GM19035 (cell line): ENCODE measurements around the gene ANKS6.

ENCODE experiments used
- ATAC-seq: cut with Tn5 transposase; IDR thresholded peaks from one replicate; pipeline ENCODE4 v1.9.1; 2021; ENCODE audit not compliant: unreplicated experiment

Gene ANKS6

DNA sequence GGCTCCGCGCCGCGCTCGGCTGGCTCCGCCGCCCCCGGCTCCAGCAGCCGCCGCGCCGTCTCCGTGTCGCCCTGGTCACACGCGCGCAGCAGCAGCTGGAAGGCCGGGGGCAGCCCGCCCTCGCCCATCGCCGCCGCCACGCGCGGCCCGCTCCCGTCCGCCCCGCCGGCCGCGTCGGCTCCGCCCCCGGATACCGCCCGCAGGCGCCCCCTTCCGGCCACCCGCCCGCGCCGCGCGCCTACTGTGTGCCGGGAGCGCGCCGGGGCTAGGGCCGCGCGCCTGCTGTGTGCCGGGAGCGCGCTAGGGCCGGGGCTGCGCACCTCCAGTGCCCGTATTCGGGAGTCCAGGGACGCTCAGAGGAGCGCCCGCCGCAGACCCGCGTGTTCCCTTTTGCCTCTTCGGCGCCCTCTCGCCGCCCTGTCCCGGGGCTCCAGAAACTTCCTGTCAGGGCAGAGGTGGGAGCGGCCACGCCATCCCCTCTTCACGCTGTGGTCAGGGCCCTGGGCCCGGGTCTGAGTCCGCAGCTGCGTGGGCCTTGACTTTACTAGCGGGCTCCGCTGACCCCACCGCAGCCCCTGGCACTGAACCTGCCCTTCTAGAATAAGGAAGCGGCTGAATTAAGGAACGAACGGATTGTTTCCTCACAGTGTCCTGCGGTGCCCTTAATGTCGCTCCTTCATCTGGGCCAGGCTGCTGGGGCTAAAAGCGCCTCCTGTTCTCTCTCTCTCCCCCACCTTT lies at the start of gene ANKS6:
Gene ANKS6 (minus strand): TSS at position 192 of the 738 bp plus-strand sequence. CDS start 64 bp downstream, at position 128.
- peak; percentile 88 for ATAC-seq

GRCh38 chr9:98846081-98846480 lies 49.7 kb upstream of the ANKS6 start:
- ATAC-seq: no peak

GRCh38 chr9:98842510-98842909 lies 46.2 kb upstream of the ANKS6 start:
- ATAC-seq: no peak

DNA sequence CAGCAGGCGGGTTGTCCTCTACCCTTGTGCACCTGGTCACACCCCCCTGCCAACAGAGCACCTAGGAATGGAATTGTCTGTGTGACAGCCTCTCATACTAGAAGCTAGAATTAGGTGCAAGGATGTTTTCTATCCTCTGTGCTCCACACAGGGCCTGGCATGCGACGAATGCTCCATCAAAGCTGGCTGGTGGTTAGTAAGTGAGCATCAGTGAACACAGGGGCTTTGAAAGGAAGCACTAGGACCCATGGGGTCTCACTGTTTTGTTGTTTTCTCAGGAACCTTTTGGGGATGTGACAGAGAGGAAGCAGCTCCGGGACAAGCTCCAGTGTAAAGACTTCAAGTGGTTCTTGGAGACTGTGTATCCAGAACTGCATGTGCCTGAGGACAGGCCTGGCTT lies 43.4 kb upstream of the ANKS6 start:
- ATAC-seq: no peak

DNA sequence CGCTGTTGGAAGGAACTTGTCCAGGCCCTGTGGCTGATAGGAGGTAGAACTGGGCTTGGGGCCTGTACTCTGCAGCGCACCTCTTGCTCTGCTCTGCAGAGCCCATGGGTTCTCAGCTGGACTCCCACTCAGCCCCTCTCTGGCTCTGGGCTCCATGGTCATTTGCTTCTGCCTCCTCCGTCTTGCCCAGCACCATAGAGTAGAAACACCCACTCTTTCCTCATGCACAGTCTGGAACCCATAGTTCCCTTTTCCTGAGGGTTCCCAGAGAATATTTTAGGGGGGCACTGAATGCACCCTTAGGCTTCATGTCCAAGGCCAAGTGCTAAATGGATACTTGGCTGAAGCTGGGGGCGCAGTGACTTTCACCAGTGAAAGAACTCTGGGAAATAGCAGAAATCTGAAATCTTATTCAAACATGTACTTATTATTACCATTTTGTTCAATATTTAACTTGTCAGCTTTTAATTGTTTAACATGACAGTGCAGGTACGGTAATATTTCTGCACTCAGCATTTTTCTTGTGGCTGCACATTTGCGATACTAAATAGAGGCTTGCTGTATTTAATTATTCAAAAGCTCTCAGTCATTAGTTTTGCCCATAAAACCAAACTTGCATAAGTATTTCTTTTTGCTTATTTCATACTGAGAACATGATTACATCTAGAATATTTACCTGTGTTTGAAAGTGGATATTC lies 42.7 kb upstream of the ANKS6 start:
- no peak for ATAC-seq

- no peak for ATAC-seq
These were observed 42.0 kb upstream of the ANKS6 start for GRCh38 chr9:98838155-98838867.

- no peak for ATAC-seq
These were observed 41.2 kb upstream of the ANKS6 start for GRCh38 chr9:98837516-98837915.

GRCh38 chr9:98836206-98836605 lies 39.9 kb upstream of the ANKS6 start:
- no peak for ATAC-seq

DNA sequence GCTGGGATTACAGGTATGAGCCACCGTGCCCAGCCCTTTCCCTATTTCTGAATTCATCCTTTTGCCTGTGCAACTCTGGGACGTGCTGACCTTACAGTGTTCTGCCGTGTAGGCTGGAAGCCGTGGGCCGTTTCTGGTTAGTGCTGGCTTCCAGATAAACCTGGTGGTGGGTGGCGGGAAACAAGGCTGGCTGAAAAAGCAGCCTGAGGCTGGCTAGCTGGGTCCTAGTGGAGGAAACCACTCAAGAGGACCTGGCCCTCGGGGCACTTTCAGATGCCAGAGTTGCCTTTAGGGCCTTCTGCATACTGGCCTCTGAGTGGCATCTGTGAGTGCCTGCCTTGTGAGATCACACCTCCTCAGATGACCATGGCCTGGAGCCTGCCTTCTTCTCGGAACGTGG lies 38.0 kb upstream of the ANKS6 start:
- ATAC-seq: no peak

DNA sequence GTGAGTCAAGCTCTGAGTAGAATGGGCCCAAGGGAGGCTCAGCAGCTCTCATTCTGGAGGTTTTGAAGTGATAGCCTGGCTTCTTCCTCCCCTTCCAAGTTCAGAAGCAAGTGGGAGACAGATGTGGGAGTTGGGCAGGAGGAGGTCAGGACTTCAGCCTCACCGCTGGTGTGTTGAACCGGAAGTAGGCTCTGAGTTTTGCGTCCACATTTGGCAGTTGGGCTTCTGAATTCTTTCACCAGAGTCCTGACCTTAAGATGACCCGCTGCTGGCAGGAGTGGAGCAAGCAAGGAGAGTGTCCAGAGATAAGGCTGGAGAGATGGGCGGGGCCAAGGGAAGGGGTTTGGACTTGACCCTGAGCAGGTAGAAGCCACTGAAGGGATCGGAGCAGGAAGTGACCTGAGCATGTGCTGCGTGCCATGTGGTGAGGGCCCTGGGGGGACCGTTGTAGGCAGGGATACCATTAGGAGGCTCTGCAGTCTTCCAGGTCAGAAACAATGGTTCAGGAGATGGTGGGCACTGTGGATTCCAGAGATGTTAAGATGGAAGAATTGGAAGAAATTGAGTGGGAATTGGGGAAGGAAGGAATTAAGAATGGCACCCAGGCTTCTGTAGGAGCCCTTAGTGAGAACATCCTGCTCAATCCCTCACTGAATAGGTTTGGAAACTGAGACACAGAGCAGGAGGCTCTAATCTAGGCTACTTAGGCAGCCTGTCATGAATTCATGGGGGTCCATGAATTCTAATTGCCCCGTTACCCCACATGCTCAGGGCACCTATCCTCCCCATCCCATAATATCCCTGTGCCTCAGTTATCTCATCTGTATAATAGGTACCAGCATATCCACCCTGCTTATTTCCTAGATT lies 37.0 kb upstream of the ANKS6 start:
- ATAC-seq: no peak

DNA sequence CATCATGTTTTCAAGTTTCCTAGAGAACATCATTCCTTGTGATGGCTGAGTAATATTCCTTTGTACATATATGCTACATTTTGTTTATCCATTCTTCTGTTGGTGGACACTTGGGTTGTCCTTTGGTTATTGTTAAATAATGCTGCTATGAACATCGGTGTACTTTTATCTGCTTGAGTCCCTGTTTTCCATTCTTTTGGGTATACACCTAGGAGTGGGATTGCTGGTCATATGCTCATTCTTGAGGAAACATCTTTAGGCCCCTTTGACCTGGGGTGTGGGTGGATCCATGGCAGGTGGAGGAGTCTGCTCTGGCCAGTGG lies 36.4 kb upstream of the ANKS6 start:
- ATAC-seq: no peak

- ATAC-seq: no peak
These were observed 35.3 kb upstream of the ANKS6 start for GRCh38 chr9:98831696-98832095.

DNA sequence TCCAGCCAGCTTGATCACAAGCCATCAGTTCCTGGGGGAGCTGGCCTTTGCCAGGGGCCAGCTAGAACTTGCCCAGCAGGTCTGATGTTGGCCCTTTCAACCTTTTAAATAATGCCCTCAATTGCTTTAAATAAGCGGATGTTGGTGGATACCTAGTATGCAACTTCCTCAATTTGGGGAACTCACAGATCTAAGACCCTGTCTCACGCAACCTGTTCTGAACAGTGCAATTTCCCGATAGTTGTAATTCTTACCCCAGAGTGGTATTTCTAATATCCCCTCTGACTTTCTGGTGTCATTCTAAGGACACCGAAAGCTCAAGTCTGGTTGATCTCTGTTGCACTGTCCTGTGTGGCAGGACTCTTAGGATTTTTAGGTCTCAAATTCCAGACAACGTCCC lies 34.2 kb upstream of the ANKS6 start:
- no peak for ATAC-seq

DNA sequence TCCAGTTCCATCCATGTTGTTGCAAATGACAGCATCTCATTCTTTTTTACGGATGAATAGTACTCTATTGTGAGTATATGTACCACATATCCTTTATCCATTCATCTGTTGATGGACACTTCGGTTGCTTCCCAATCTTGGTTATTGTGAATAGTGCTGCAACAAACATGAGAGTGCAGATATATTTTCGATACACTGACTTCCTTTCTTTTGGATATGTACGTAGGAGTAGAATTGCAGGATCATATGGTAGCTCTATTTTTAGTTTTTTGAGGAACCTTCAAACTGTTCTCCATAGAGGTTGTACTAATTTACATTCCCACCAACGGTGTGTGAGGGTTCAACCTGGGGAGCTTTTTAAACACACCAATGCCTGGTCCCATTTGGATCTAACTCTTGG lies 33.4 kb upstream of the ANKS6 start:
- ATAC-seq: no peak

DNA sequence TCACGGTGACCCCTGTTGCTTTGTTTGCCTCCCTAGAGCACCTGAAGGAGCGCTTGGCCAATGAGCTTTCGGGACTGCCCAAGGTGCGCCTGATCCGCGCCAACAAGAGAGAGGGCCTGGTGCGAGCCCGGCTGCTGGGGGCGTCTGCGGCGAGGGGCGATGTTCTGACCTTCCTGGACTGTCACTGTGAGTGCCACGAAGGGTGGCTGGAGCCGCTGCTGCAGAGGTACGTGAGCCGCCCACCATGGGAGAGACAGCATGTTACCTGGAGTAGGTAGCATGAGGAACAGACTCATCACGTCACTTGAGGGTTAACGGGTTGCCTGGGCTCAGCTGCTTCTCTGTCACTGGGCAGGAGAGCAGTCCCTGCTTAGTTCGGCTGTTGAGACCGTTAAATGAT lies 30.4 kb upstream of the ANKS6 start:
- no peak for ATAC-seq

GRCh38 chr9:98825414-98825813 lies 29.1 kb upstream of the ANKS6 start:
- no peak for ATAC-seq

- ATAC-seq: no peak
These were observed 27.4 kb upstream of the ANKS6 start for GRCh38 chr9:98823666-98824334.

GRCh38 chr9:98822661-98823060 lies 26.3 kb upstream of the ANKS6 start:
- ATAC-seq: no peak

DNA sequence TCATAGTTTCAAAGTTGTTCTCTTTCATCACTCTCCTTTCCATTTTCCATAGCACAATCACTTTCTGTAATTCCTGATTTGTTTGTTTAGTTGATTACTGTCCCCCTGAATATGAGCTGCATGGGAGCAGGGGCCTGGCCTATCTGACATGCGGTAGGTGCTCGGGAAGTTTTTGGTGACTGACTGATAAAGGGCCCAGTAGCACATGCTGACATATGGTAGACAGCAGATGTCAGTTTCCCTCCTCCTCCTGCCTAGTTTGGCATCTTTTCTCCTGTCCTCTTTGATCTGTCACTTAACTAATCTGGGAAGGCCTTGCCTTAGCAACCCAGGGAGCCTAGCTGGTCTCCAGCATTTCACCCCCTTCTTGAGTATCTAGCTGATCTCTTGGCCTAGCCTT lies 25.5 kb upstream of the ANKS6 start:
- no peak for ATAC-seq

DNA sequence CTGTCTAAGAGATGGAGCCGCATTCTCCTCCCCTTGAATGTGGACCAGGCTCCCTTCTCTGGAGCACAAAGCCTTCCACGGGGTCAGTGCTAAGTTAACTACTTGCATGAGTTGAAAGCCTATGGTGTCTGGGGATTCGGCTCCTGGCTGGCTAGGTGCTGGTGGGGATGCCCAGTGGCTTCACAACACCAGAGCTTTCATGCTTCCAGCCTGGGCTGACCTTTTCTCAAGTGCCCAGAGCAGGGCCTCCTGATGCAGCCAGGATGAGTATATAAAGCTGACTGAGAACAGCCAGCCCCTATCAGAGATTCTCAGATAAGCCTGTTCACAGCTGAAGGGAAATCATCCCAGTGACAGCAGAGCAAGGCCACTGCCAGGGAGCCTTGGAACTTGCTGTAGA lies 22.9 kb upstream of the ANKS6 start:
- no peak for ATAC-seq

DNA sequence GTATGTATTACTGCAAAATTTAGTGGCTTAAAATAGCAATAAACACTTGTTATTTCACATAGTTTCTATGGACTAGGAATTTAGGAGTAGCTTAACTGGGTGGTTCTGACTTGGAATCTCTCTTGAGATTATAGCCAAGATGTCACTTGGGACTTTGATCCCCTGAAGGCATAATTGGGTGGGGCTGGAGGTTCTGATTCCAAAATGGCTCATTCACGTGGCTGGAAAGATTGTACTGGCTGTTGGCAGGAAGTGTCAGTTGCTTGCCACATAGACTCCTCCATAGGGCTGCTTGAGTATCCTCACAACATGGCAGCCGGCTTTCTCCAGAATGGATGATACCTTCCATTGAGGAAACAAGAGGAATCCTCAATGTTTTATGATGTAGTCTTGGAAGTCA lies 22.4 kb upstream of the ANKS6 start:
- ATAC-seq: no peak
